Measurements from ENCODE around the gene CDKAL1.

CDKAL1 gene

GRCh38 chr6:20564777-20565176 lies 30.5 kb downstream of the CDKAL1 start:
- DNase-seq (ENCODE audit: low spot score) (no peak), ATAC-seq (ENCODE audit: low read depth) (no peak)
- TF ChIP-seq CTCF (IDR thresholded peaks at IDR 0.05; ENCODE audit: poor library complexity, severe bottlenecking), result no peak
- no peak overlapping the region for H3K4me3 ChIP-seq (ENCODE audit: severe bottlenecking)
- peaks cover 3% of the 10 kb centered on the region; the same call in 1 of the 2 replicates for H3K36me3 ChIP-seq (ENCODE audit: low read depth)
- H3K27ac ChIP-seq (ENCODE audit: poor library complexity, severe bottlenecking), result no peak overlapping the region
- peaks cover 4% of the 10 kb centered on the region for H3K4me1 ChIP-seq (ENCODE audit: insufficient read depth, poor library complexity, severe bottlenecking)
- H3K27me3 ChIP-seq (ENCODE audit: insufficient read depth, poor library complexity, severe bottlenecking), result no peaks in the 10 kb centered on the region
- no peaks in the 10 kb centered on the region for H3K9me3 ChIP-seq (ENCODE audit: severe bottlenecking)

GRCh38 chr6:20565342-20565741 lies 31.1 kb downstream of the CDKAL1 start:
- H3K36me3 ChIP-seq (ENCODE audit: low read depth), result peaks cover 3% of the 10 kb centered on the region; the same call in 1 of the 2 replicates
- H3K9me3 ChIP-seq (ENCODE audit: severe bottlenecking), result no peaks in the 10 kb centered on the region
- TF ChIP-seq CTCF (IDR thresholded peaks at IDR 0.05; ENCODE audit: poor library complexity, severe bottlenecking), result no peak
- H3K4me3 ChIP-seq (ENCODE audit: severe bottlenecking), result no peak overlapping the region
- DNase-seq (ENCODE audit: low spot score), result no peak
- no peak overlapping the region for H3K27ac ChIP-seq (ENCODE audit: poor library complexity, severe bottlenecking)
- peaks cover 4% of the 10 kb centered on the region for H3K4me1 ChIP-seq (ENCODE audit: insufficient read depth, poor library complexity, severe bottlenecking)
- ATAC-seq (ENCODE audit: low read depth), result no peak
- H3K27me3 ChIP-seq (ENCODE audit: insufficient read depth, poor library complexity, severe bottlenecking), result no peaks in the 10 kb centered on the region

- no peak for DNase-seq (ENCODE audit: low spot score)
- ATAC-seq (ENCODE audit: low read depth), result no peak
- Histone ChIP-seq H3K27me3 (ENCODE audit: insufficient read depth, poor library complexity, severe bottlenecking) (no peaks in the 10 kb centered on the region), H3K4me3 (ENCODE audit: severe bottlenecking) (no peak overlapping the region), H3K4me1 (ENCODE audit: insufficient read depth, poor library complexity, severe bottlenecking) (peaks cover 4% of the 10 kb centered on the region), H3K27ac (ENCODE audit: poor library complexity, severe bottlenecking) (no peak overlapping the region), H3K9me3 (ENCODE audit: severe bottlenecking) (no peaks in the 10 kb centered on the region), H3K36me3 (ENCODE audit: low read depth) (peaks cover 3% of the 10 kb centered on the region; the same call in 1 of the 2 replicates)
- TF ChIP-seq CTCF (IDR thresholded peaks at IDR 0.05; ENCODE audit: poor library complexity, severe bottlenecking), result no peak
Measured at GRCh38 chr6:20566109-20566508, 31.9 kb downstream of the CDKAL1 start.

- no peak for DNase-seq (ENCODE audit: low spot score)
Measured at GRCh38 chr6:20569000-20569610, 34.8 kb downstream of the CDKAL1 start.

More at GRCh38 chr6:20569000-20569610, 34.8 kb downstream of the CDKAL1 start:
- H3K27ac ChIP-seq (ENCODE audit: poor library complexity, severe bottlenecking), result peak overlapping the region; percentile 13
- TF ChIP-seq CTCF (IDR thresholded peaks at IDR 0.05; ENCODE audit: poor library complexity, severe bottlenecking), result no peak
- peak; percentile 61 for ATAC-seq (ENCODE audit: low read depth)
- H3K9me3 ChIP-seq (ENCODE audit: severe bottlenecking), result no peaks in the 10 kb centered on the region
- H3K36me3 ChIP-seq (ENCODE audit: low read depth), result peaks cover 6% of the 10 kb centered on the region; the same call in 1 of the 2 replicates
- H3K4me3 ChIP-seq (ENCODE audit: severe bottlenecking), result no peak overlapping the region
- peaks cover 12% of the 10 kb centered on the region for H3K4me1 ChIP-seq (ENCODE audit: insufficient read depth, poor library complexity, severe bottlenecking)
- no peaks in the 10 kb centered on the region for H3K27me3 ChIP-seq (ENCODE audit: insufficient read depth, poor library complexity, severe bottlenecking)
